CD4-positive, alpha-beta T cell treated with Interleukin-10 for 1 hour (primary cell): ENCODE results near the gene SDR39U1.
"Not testable (repeated sequence)": the region's sequence is repeated elsewhere in the genome, so short reads cannot be mapped to it uniquely, and the experiment has no call there.

ENCODE experiments used
- DNase-seq: peaks from one replicate; pipeline ENCODE4 v3.0.0-alpha.2; 2020

The SDR39U1 gene, protein sequence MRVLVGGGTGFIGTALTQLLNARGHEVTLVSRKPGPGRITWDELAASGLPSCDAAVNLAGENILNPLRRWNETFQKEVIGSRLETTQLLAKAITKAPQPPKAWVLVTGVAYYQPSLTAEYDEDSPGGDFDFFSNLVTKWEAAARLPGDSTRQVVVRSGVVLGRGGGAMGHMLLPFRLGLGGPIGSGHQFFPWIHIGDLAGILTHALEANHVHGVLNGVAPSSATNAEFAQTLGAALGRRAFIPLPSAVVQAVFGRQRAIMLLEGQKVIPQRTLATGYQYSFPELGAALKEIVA

GRCh38 chr14:24442240-24443052 lies at the start of gene SDR39U1:
Gene SDR39U1, minus strand, starts transcription at chr14:24442776. Its CDS starts 7 bp downstream, at chr14:24442769.
- DNase-seq: peak; percentile 99

DNA sequence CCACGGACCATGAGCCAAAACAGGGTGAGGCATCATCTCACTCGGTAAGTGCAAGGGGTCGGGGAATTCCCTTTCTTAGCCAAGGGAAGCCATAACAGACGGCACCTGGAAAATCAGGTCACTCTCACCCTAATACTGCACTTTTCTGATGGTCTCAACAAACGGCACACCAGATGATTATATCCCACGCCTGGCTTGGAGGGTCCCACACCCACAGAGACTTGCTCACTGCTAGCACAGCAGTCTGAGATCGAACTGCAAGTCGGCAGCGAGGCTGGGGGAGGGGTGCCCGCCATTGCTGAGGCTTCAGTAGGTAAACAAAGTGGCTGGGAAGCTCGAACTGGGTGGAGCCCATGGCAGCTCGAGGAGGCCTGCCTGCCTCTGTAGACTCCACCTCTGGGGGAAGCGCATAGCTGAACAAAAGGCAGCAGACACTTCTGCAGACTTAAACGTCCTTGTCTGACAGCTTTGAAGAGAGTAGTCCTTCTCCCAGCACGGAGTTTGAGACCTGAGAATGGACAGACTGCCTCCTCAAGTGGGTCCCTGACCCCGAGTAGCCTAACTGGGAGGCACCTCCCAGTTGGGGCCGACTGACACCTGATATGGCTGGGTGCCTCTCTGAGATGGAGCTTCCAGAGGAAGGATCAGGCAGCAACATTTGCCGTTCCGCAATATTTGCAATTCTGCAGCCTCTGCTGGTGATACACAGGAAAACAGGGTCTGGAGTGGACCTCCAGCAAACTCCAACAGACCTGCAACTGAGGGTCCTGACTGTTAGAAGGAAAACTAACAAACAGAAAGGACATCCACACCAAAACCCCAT lies 49.2 kb upstream of the SDR39U1 start:
- DNase-seq: not testable (repeated sequence)

GRCh38 chr14:24483604-24484252 lies 41.2 kb upstream of the SDR39U1 start:
- DNase-seq: peak; percentile 44

DNA sequence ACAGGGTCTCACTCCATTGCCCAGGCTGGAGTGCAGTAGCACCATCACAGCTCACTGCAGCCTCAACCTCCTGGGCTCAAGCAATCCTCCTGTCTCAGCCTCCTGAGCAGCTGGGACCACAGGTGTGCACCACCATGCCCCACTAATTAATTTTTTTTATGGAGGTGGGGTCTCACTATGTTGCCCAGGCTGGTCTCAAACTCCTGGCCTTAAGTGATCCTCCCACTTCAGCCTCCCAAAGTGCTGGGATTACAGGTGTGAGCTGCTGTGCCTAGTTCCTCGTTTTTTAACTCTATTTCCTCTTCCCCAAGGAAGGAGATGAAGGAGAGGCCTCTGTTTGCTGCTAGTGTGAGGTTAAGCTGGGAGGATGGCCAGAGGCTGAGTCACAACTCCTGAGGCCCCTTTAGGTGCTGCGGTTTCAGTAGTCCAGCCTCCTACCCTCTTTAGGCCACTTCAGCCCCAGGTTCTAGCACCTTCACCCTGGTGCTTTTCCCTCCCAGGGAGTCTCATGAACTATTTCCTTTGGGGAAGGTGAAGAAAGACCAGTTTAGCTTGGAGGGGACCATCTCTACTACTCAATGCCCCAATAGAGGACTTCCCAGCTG lies 40.2 kb upstream of the SDR39U1 start:
- DNase-seq: not testable (repeated sequence)

GRCh38 chr14:24481622-24482324 lies 39.2 kb upstream of the SDR39U1 start:
- DNase-seq: peak; percentile 56

GRCh38 chr14:24479999-24480398 lies 37.4 kb upstream of the SDR39U1 start:
- not testable (repeated sequence) for DNase-seq

DNA sequence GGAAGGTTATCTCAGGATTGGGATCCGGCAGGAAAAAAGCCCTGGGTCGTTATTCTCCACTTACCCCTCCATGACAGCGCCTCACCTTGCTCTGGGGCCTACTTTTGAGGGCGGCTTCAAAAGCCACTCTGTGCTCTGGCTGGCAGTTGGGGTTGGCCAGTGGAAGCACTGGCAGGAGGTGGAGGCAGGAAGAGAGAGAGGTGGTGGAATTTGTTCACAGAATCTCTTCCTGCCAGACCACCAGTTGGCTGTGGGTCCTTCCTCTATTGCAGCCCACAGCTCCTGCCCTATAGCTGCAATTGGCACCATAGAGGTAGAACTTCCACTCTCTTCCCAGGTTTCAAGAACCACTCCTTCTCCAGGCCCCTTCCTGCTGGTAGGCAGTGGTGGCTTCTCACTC lies 32.7 kb upstream of the SDR39U1 start:
- no peak for DNase-seq

DNA sequence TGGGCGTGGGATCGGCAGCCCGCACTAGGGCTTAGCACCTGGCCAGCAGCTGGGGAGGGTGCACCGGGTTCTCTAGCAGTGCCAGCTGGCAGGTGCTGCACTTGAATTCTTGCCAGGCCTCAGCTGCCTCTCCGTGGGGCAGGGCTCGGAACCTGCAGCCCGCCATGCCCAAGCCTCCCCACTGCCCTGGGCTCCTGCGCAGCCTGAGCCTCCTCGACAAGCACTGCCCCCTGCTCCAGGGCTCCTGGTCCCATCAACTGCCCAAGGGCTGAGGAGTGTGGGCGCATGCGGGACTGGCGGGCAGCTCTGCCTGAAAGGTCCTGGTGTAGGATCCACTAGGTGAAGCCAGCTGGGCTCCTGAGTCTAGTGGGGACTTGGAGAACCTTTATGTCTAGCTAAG lies 30.6 kb upstream of the SDR39U1 start:
- no peak for DNase-seq

DNA sequence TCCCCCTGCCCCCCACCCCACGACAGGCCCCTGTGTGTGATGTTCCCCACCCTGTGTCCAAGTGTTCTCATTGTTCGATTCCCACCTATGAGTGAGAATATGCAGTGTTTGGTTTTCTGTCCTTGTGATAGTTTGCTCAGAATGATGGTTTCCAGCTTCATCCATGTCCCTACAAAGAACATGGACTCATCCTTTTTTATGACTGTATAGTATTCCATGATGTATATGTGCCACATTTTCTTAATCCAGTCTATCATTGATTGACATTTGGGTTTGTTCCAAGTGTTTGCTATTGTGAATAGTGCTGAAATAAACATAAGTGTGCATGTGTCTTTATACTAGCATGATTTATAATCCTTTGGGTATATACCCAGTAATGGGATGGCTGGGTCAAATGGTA lies 27.9 kb upstream of the SDR39U1 start:
- not testable (repeated sequence) for DNase-seq

GRCh38 chr14:24465805-24466204 lies 23.2 kb upstream of the SDR39U1 start:
- DNase-seq: no peak

GRCh38 chr14:24465368-24465767 lies 22.8 kb upstream of the SDR39U1 start:
- DNase-seq: no peak

- DNase-seq: no peak
Observed at GRCh38 chr14:24463884-24464785, 21.6 kb upstream of the SDR39U1 start.

GRCh38 chr14:24463017-24463883 lies 20.7 kb upstream of the SDR39U1 start:
- no peak for DNase-seq

GRCh38 chr14:24461336-24461735 lies 18.8 kb upstream of the SDR39U1 start:
- no peak for DNase-seq

DNA sequence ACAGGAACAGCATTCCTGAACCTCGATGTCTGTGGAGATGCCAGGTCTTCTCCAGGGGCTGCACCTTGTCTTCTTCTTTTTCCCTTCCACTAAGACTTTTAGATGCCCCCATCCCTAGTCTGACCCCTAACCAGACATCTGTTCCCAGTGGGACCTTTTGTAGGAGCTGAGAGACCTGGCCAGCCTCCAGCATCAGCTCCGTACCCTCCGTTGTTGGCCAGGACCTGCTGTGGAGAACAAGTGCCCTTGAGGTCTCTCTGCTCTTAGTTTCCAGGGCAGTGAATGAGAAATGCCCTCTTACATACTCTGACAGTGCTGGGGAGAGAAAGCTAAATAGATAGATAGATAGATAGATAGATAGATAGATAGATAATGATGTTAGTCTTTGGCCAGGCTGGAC lies 16.8 kb upstream of the SDR39U1 start:
- no peak for DNase-seq

DNA sequence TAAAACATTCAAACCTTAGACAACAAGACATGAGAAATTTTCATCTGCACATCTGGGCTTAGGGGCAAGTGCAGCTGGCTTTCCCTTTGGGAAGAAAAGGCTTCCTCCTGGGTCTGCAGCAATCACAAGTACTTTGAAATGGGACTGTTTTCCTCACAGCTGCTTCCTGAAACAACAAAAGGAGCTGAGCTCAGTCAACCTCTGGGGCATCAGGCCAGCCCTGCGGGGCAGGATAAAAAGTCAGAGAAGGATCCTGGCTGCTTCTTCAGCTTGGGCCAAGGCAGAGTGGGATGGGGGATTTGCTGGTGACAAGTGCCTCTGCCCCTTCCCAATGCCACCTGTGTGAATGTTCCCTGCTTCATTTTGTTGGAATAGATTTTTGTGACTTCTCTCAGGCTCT lies 16.2 kb upstream of the SDR39U1 start:
- no peak for DNase-seq

- no peak for DNase-seq
Observed at GRCh38 chr14:24456980-24457379, 14.4 kb upstream of the SDR39U1 start.

DNA sequence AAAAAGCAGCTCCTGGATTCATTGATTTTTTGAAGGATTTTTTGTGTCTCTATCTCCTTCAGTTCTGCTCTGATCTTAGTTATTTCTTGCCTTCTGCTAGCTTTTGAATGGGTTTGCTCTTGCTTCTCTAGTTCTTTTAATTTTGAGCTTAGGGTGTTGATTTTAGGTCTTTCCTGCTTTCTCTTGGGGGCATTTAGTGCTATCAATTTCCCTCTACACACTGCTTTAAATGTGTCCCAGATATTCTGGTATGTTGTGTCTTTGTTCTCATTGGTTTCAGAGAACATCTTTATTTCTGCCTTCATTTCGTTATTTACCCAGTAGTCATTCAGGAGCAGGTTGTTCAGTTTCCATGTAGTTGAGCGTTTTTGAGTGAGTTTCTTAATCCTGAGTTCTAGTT lies 8.3 kb upstream of the SDR39U1 start:
- not testable (repeated sequence) for DNase-seq

DNA sequence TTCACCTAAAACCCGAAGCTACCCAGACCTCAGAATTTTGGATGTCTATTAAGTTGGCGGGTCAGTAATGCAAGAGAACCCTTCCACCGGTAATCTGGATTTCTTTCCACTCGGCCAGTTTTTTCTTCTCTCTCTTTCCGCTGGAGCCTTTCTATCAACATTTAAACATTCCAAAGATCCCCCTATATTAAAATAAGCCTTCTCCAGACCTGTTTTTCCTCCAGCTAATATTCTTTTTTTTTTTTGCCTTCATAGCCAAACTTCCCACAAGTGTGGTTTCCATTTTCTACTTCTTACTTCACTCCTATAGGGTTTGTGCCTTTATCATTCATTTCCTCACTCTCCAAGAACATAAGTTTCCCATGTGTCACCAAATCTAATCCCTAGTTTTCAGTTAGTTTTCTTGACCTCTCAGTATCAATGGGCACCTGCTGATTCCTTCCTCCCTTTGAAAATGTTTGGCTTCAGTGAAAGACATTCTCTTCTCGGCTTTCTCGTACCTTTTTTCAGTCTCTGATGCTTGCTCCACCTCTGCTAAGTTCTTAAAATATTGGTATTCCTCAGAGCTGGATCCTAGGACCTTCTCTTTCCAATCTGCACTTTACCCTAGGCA lies 583 bp upstream of the SDR39U1 start:
- DNase-seq: no peak
